AG04450 (cell line): ENCODE results near the gene PLPP3. TPM values are rescaled to one million over a fixed set of nuclear protein-coding genes. Genes with fewer than 3 reads are reported as not detected.
A peak's percentile ranks its signal among the peaks of the same experiment; 100 is the strongest.

Source experiments
- CTCF ChIA-PET: fragments of 300-600, 350-600 bp; formaldehyde crosslinking; extraction: SDS; loops from one replicate; lab custom pipeline; 2022; ENCODE audit warnings: antibody characterized with exemption, inconsistent platforms; lab: Charles Lee
- POLR2A ChIA-PET: fragments of 350-600 bp; formaldehyde crosslinking; extraction: SDS; loops from one replicate; lab custom pipeline; 2021; ENCODE audit warnings: antibody characterized with exemption, inconsistent platforms; lab: Yijun Ruan, JAX
- DNase-seq: peaks from one replicate; pipeline ENCODE4 v3.0.0-alpha.2; 2011; ENCODE audit warnings: low read depth, low spot score
- H3K27ac ChIP-seq: one replicate; pipeline ENCODE4 v1.5.1; 2012; ENCODE audit warnings: low read depth, low read length, control low read depth
- H3K27me3 ChIP-seq: one replicate; pipeline ENCODE4 v1.6.0; 2012; ENCODE audit warnings: low read length; ENCODE audit not compliant: control insufficient read depth, insufficient read depth
- H3K4me3 ChIP-seq: 2 replicates; pipeline ENCODE4 v1.5.1; 2011; ENCODE audit warnings: mild to moderate bottlenecking, low read depth, low read length, control low read depth
- H3K9me3 ChIP-seq: 2 replicates; pipeline ENCODE4 v1.5.1; 2012; ENCODE audit warnings: low read length; ENCODE audit not compliant: control insufficient read depth, insufficient read depth
- CTCF ChIP-seq: IDR thresholded peaks from 2 replicates; pipeline ENCODE4 v1.5.1; 2011; ENCODE audit warnings: low read depth, low read length, control low read depth, inconsistent platforms
- polyA plus RNA-seq: library from polyadenylated mRNA; depleted of rRNA; stranded (reverse); fragments of >200 nt; gene quantifications from 2 replicates; pipeline ENCODE4 v1.2.3, GENCODE V29; 2011

PLPP3 gene
- polyA plus RNA-seq, 1 experiment = 210 TPM

GRCh38 chr1:56522680-56523079 lies 56.7 kb downstream of the PLPP3 start:
- H3K9me3 ChIP-seq = no peaks in the 10 kb centered on the region
- TF ChIP-seq CTCF = no peak
- no peak overlapping the region for H3K27ac ChIP-seq
- ChIA-PET CTCF (no interaction called here), POLR2A (no interaction called here)
- DNase-seq = no peak
- H3K27me3 ChIP-seq = no peaks in the 10 kb centered on the region
- no peak overlapping the region for H3K4me3 ChIP-seq

GRCh38 chr1:56520016-56520601 lies 59.3 kb downstream of the PLPP3 start:
- no peak for DNase-seq

GRCh38 chr1:56517404-56518130 lies 61.8 kb downstream of the PLPP3 start:
- DNase-seq = no peak
- ChIA-PET CTCF (no interaction called here), POLR2A (no interaction called here)
- Histone ChIP-seq H3K4me3 (no peak overlapping the region), H3K9me3 (no peaks in the 10 kb centered on the region), H3K27me3 (no peaks in the 10 kb centered on the region), H3K27ac (no peak overlapping the region)
- no peak for TF ChIP-seq CTCF

More at GRCh38 chr1:56520016-56520601, 59.3 kb downstream of the PLPP3 start:
- Histone ChIP-seq H3K9me3 (no peaks in the 10 kb centered on the region), H3K4me3 (no peak overlapping the region), H3K27me3 (no peaks in the 10 kb centered on the region), H3K27ac (peak overlapping the region; percentile 11)
- CTCF ChIA-PET = interaction anchor here (0.7 kb wide), 1 partner anchor 668 kb away, joined by 3 read pairs; no protein-coding TSS in a partner anchor
- TF ChIP-seq CTCF = no peak
- POLR2A ChIA-PET = interaction anchor here (0.7 kb wide), 2 partner anchors 14 to 160 kb away, joined by 3 read pairs; no protein-coding TSS in a partner anchor

GRCh38 chr1:56516539-56517252 lies 62.7 kb downstream of the PLPP3 start:
- ChIA-PET CTCF (interaction anchor here (0.7 kb wide), 1 partner anchor 182 kb away, joined by 4 read pairs; no protein-coding TSS in a partner anchor), POLR2A (no interaction called here)
- Histone ChIP-seq H3K9me3 (no peaks in the 10 kb centered on the region), H3K27me3 (no peaks in the 10 kb centered on the region), H3K4me3 (no peak overlapping the region), H3K27ac (peak overlapping the region; percentile 42)
- TF ChIP-seq CTCF = no peak
- no peak for DNase-seq
